ENCODE data around the gene PTPRK.

Gene PTPRK

DNA sequence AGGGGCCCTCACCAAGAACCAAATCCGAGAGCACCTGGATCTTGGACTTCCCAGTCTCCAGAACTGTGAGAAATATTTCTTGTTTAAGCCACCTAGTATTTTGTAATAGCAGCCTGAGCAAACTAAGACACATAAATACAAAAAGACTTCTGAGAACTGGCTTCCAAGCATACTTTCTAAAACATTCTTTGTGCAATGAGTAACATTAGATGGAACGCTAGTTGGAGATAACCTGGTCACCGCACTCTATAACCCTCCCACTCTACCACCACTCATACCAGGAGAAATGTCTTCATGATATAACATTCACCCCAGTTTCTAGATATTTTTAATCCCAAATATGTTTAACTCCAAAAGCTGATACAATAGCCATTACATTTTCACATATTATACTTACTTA, 450.0 kb downstream of the PTPRK start:
- no CpG with 5 or more reads among the region's 3 CpGs for WGBS (ENCODE audit: insufficient coverage, insufficient read length)
- Histone ChIP-seq H3K4me3 (ENCODE audit: low read length) (no peak overlapping the region), H3K27ac (ENCODE audit: low read length) (no peak overlapping the region), H3K27me3 (ENCODE audit: control insufficient read depth, insufficient read depth, low read length) (no peaks in the 10 kb centered on the region), H3K9me3 (ENCODE audit: control insufficient read depth, insufficient read depth, low read length) (no peaks in the 10 kb centered on the region), H3K36me3 (ENCODE audit: control insufficient read depth, insufficient read depth, low read length) (no peaks in the 10 kb centered on the region), H3K4me1 (ENCODE audit: control insufficient read depth, insufficient read depth, low read length) (no peaks in the 10 kb centered on the region)
- no peak for DNase-seq (ENCODE audit: low read depth, low spot score)

DNA sequence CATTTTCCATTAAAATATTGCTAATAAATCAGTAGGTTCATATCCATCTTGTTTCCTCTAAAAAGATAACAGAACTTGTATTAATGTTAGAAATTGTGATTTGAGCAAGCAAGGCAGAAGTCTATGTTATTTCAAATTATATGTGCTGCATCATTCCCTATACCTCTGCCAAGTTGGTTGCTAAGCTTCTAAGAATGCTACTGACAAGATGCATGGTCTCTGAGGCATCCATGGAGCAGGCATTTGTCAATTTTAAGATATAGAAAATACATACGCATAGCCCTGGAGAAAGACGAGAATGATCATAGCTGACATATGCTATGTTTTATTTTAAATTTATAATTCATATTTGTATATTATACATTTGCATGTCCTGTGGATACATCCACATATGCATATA, 451.2 kb downstream of the PTPRK start:
- Histone ChIP-seq H3K36me3 (ENCODE audit: control insufficient read depth, insufficient read depth, low read length) (no peaks in the 10 kb centered on the region), H3K4me3 (ENCODE audit: low read length) (no peak overlapping the region), H3K27ac (ENCODE audit: low read length) (no peak overlapping the region), H3K4me1 (ENCODE audit: control insufficient read depth, insufficient read depth, low read length) (no peaks in the 10 kb centered on the region), H3K27me3 (ENCODE audit: control insufficient read depth, insufficient read depth, low read length) (no peaks in the 10 kb centered on the region), H3K9me3 (ENCODE audit: control insufficient read depth, insufficient read depth, low read length) (no peaks in the 10 kb centered on the region)
- no peak for DNase-seq (ENCODE audit: low read depth, low spot score)
- no CpG with 5 or more reads among the region's 2 CpGs for WGBS (ENCODE audit: insufficient coverage, insufficient read length)

DNA sequence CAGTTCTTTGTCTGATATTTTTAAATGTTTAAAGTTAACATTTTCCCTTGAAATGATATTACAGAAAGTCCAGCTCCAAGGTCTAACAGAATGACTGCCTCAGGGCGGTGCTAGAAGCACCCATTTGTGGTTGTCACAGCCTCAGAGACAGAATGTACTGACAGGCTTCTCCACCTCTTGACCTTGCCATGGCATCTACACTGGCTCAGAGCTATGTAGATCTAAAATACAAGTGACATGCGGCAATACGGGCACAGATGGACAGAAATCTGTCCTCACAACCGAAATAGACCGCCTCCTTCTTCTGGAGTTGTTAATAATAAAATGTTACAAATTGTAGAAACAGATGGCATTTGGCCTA, 452.3 kb downstream of the PTPRK start:
- Histone ChIP-seq H3K27ac (ENCODE audit: low read length) (no peak overlapping the region), H3K4me3 (ENCODE audit: low read length) (no peak overlapping the region), H3K27me3 (ENCODE audit: control insufficient read depth, insufficient read depth, low read length) (no peaks in the 10 kb centered on the region), H3K4me1 (ENCODE audit: control insufficient read depth, insufficient read depth, low read length) (no peaks in the 10 kb centered on the region), H3K9me3 (ENCODE audit: control insufficient read depth, insufficient read depth, low read length) (no peaks in the 10 kb centered on the region), H3K36me3 (ENCODE audit: control insufficient read depth, insufficient read depth, low read length) (no peaks in the 10 kb centered on the region)
- no CpG with 5 or more reads among the region's 5 CpGs for WGBS (ENCODE audit: insufficient coverage, insufficient read length)
- no peak for DNase-seq (ENCODE audit: low read depth, low spot score)

DNA sequence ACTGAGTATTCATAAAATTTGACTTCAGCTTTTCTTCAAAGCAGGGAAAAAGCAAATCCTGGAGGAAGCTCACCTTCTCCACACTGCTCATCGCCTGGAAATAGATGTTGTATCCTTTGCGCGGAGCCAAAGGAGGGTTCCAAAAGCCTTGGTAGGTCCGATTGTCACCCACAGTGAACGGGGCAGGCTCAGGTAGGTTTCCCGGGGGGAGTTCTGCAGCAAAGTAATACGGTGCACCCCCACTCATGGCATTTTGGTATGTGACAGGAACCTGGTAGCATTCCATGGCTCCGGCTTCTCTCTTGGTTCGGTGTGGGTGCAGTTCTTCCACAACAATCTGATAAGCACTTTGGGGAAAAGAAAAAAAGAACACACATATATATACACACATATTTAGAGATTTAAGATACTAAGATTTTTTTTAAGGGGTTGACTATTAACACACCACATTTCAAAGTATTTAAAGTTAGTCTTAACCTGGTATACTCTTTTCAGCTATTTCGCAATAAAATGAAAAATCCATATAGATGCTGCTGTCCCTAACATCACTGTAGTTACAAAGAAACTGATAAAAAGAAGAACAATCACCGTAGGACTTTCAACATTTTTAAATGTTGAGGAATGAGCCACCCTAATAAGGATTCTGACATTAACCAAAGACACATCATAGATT, 452.8 kb downstream of the PTPRK start:
- H3K36me3 ChIP-seq (ENCODE audit: control insufficient read depth, insufficient read depth, low read length), result no peaks in the 10 kb centered on the region
- no peaks in the 10 kb centered on the region for H3K27me3 ChIP-seq (ENCODE audit: control insufficient read depth, insufficient read depth, low read length)
- no peak overlapping the region for H3K27ac ChIP-seq (ENCODE audit: low read length)
- no peak for DNase-seq (ENCODE audit: low read depth, low spot score)
- H3K4me1 ChIP-seq (ENCODE audit: control insufficient read depth, insufficient read depth, low read length), result no peaks in the 10 kb centered on the region
- H3K9me3 ChIP-seq (ENCODE audit: control insufficient read depth, insufficient read depth, low read length), result no peaks in the 10 kb centered on the region
- no peak overlapping the region for H3K4me3 ChIP-seq (ENCODE audit: low read length)
- WGBS (ENCODE audit: insufficient coverage, insufficient read length), result no CpG with 5 or more reads among the region's 11 CpGs

DNA sequence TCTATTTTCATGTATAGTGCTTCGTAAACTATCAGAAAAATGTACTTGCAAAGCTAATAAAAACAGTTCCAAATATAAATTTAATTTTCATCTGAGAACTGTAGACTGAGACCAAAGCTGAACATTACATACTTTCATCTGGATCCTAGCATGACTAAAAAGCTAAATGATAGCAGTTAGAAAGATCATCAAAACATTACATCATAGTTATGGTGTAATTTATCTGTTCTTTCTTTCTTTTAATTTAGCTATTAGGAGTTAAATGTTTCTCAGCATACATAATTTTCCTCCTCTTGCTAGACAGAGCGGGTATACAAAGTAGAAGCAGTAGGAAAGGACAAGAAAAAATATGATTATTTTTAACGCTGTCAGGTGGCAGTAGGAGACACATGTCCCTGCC, 455.3 kb downstream of the PTPRK start:
- H3K27me3 ChIP-seq (ENCODE audit: control insufficient read depth, insufficient read depth, low read length), result no peaks in the 10 kb centered on the region
- no peaks in the 10 kb centered on the region for H3K9me3 ChIP-seq (ENCODE audit: control insufficient read depth, insufficient read depth, low read length)
- WGBS (ENCODE audit: insufficient coverage, insufficient read length), result no CpG with 5 or more reads among the region's 3 CpGs
- no peak overlapping the region for H3K27ac ChIP-seq (ENCODE audit: low read length)
- H3K4me3 ChIP-seq (ENCODE audit: low read length), result no peak overlapping the region
- DNase-seq (ENCODE audit: low read depth, low spot score), result no peak
- no peaks in the 10 kb centered on the region for H3K36me3 ChIP-seq (ENCODE audit: control insufficient read depth, insufficient read depth, low read length)
- no peaks in the 10 kb centered on the region for H3K4me1 ChIP-seq (ENCODE audit: control insufficient read depth, insufficient read depth, low read length)

DNA sequence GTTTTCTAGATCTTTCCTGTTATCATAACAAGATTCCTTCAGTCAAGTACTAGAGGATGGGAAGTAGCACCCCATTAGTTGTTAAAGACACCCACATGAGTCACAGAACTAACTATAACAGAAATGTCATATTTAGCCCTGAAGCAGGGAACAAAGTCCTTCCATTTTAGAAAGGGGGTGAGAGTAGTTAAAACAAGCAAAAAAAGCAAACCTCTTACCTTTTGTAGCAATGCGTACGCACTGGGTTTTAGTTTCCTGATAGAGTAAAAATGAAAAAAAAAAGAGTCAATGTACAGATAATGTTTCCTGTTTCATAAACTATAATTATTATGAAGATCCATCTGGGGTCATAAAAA, 455.9 kb downstream of the PTPRK start:
- no peak for DNase-seq (ENCODE audit: low read depth, low spot score)
- Histone ChIP-seq H3K27ac (ENCODE audit: low read length) (no peak overlapping the region), H3K9me3 (ENCODE audit: control insufficient read depth, insufficient read depth, low read length) (no peaks in the 10 kb centered on the region), H3K27me3 (ENCODE audit: control insufficient read depth, insufficient read depth, low read length) (no peaks in the 10 kb centered on the region), H3K4me1 (ENCODE audit: control insufficient read depth, insufficient read depth, low read length) (no peaks in the 10 kb centered on the region), H3K36me3 (ENCODE audit: control insufficient read depth, insufficient read depth, low read length) (no peaks in the 10 kb centered on the region), H3K4me3 (ENCODE audit: low read length) (no peak overlapping the region)
- no CpG with 5 or more reads among the region's 2 CpGs for WGBS (ENCODE audit: insufficient coverage, insufficient read length)

DNA sequence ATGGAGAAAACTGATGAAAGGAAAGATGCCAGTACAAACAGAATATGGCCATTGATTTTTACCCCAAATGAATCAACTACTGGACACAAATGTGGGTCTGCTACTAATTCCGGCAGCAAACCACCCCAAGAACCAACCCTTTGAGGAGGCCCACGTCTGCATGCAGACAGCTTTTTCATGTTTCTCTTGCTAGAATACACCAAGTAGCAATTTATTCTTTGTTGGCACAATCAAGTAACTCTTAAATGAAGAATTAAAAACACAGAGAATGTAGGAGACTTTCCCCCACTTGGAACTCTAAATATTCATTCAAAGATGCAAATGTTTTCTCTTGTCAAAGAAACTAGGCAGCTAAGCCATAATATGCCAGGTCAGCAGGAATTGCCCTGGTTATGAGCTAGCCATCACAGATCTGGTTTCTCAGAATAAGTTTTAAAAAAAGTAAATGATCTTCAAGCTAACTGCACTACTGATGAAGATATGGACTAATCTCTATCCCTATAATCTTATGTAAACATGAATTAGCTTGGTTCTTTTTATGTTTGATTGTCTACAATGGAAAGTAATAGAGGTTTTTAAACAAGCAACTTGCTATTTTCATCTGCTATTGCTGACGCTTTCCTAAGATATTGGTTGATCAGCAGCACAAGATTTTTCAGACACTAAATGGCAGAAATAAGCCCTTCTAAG, 456.4 kb downstream of the PTPRK start:
- no peaks in the 10 kb centered on the region for H3K9me3 ChIP-seq (ENCODE audit: control insufficient read depth, insufficient read depth, low read length)
- WGBS (ENCODE audit: insufficient coverage, insufficient read length), result no CpG with 5 or more reads among the region's 3 CpGs
- no peaks in the 10 kb centered on the region for H3K4me1 ChIP-seq (ENCODE audit: control insufficient read depth, insufficient read depth, low read length)
- no peak overlapping the region for H3K4me3 ChIP-seq (ENCODE audit: low read length)
- H3K36me3 ChIP-seq (ENCODE audit: control insufficient read depth, insufficient read depth, low read length), result no peaks in the 10 kb centered on the region
- H3K27ac ChIP-seq (ENCODE audit: low read length), result no peak overlapping the region
- H3K27me3 ChIP-seq (ENCODE audit: control insufficient read depth, insufficient read depth, low read length), result no peaks in the 10 kb centered on the region
- DNase-seq (ENCODE audit: low read depth, low spot score), result no peak

DNA sequence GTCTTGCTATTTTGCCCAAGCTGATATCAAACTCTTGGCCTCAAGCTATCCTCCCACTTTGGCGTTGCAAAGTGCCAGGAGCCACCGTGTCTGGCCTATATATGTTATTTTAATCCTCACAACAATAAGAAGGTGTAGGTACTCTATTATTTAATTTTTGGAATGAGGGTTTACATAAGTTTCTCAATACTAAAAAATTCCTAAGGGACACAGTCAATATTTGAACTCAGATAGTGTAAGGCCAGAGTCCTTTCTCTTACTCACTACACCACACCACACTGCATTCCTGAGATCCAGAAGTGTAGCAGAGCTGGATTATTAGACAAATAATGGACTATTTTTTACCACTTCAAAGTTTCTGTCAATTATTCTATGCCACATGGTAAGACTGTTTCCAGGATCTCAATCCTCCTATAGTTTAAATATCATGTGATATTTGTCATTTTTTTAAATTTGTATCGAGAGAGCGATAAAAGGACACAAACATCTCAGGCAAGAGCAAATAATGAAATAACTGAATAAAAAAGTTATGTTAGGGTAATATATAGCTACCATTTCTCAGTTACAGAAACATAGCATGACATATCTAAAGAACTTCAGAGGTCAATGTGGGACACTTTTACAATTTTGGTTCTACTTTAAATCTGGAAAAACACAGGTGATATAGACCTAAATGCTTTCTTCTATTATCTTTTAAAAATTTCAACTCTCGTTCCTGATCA, 457.4 kb downstream of the PTPRK start:
- 100% methylated on average over 1 of the region's 5 CpGs for WGBS (ENCODE audit: insufficient coverage, insufficient read length)
- Histone ChIP-seq H3K36me3 (ENCODE audit: control insufficient read depth, insufficient read depth, low read length) (no peaks in the 10 kb centered on the region), H3K9me3 (ENCODE audit: control insufficient read depth, insufficient read depth, low read length) (no peaks in the 10 kb centered on the region), H3K27ac (ENCODE audit: low read length) (no peak overlapping the region), H3K27me3 (ENCODE audit: control insufficient read depth, insufficient read depth, low read length) (no peaks in the 10 kb centered on the region), H3K4me1 (ENCODE audit: control insufficient read depth, insufficient read depth, low read length) (no peaks in the 10 kb centered on the region), H3K4me3 (ENCODE audit: low read length) (no peak overlapping the region)
- no peak for DNase-seq (ENCODE audit: low read depth, low spot score)

DNA sequence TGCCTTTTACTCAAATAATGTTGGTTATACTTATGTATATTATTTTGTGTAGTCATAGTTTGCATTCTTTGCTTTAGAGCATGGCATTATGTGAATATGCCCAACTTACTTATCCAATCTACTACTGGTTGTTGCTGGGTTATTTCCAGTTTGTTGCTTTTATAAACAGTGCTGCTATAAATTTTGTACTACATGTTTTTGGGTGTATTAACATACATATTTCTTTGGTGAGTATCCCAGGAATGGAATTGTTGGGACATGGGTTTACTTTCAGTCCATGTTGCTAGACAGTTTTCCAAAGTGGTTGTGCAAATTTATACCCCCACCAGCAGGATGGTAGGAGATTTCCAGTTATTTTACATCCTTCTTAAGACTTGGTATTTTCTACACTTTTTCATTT, 462.5 kb downstream of the PTPRK start:
- H3K36me3 ChIP-seq (ENCODE audit: control insufficient read depth, insufficient read depth, low read length), result no peaks in the 10 kb centered on the region
- H3K27me3 ChIP-seq (ENCODE audit: control insufficient read depth, insufficient read depth, low read length), result no peaks in the 10 kb centered on the region
- DNase-seq (ENCODE audit: low read depth, low spot score), result no peak
- H3K27ac ChIP-seq (ENCODE audit: low read length), result no peak overlapping the region
- H3K4me1 ChIP-seq (ENCODE audit: control insufficient read depth, insufficient read depth, low read length), result no peaks in the 10 kb centered on the region
- H3K9me3 ChIP-seq (ENCODE audit: control insufficient read depth, insufficient read depth, low read length), result no peaks in the 10 kb centered on the region
- H3K4me3 ChIP-seq (ENCODE audit: low read length), result no peak overlapping the region

DNA sequence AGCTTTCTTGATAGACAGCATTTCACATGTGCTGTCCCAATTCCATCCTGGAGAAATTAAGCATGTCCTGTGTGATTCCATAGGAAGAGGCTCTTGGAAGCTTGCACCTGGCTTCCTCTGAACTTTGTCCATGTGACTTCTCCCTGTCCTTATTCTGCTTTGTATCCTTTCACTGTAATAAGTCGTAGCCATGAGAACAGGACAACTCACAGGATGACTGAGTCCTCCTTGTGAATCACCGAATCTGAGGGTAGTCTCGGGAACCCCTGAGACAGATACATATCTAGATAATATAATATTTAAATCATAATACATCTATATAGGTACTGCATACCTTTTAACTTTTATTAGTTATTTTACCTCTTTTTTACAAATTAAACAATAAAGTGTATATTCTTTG, 462.9 kb downstream of the PTPRK start:
- no peak for DNase-seq (ENCODE audit: low read depth, low spot score)
- no peaks in the 10 kb centered on the region for H3K4me1 ChIP-seq (ENCODE audit: control insufficient read depth, insufficient read depth, low read length)
- no peaks in the 10 kb centered on the region for H3K27me3 ChIP-seq (ENCODE audit: control insufficient read depth, insufficient read depth, low read length)
- WGBS (ENCODE audit: insufficient coverage, insufficient read length), result no CpG with 5 or more reads among the region's 3 CpGs
- no peak overlapping the region for H3K27ac ChIP-seq (ENCODE audit: low read length)
- H3K4me3 ChIP-seq (ENCODE audit: low read length), result no peak overlapping the region
- no peaks in the 10 kb centered on the region for H3K9me3 ChIP-seq (ENCODE audit: control insufficient read depth, insufficient read depth, low read length)
- H3K36me3 ChIP-seq (ENCODE audit: control insufficient read depth, insufficient read depth, low read length), result no peaks in the 10 kb centered on the region

DNA sequence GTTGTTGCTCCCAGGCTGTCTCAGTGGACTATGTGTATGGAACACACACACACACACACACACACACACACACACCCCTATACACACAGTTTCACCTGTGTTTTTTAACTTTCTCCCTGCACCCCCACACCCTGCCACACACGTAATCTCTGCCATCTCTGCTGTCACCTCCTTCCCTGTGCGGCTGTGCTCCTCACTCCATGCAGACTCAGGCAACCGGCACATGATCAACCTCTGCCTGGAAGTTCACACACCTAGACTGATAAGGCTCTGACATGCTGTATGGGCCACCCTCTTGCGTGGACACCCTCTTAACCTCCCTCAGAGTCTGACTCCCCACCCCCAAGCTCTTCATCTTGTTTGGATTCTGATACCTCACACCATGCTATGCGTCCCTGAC, 467.3 kb downstream of the PTPRK start:
- Histone ChIP-seq H3K27ac (ENCODE audit: low read length) (no peak overlapping the region), H3K27me3 (ENCODE audit: control insufficient read depth, insufficient read depth, low read length) (no peaks in the 10 kb centered on the region), H3K4me3 (ENCODE audit: low read length) (no peak overlapping the region), H3K36me3 (ENCODE audit: control insufficient read depth, insufficient read depth, low read length) (no peaks in the 10 kb centered on the region), H3K9me3 (ENCODE audit: control insufficient read depth, insufficient read depth, low read length) (no peaks in the 10 kb centered on the region), H3K4me1 (ENCODE audit: control insufficient read depth, insufficient read depth, low read length) (no peaks in the 10 kb centered on the region)
- no peak for DNase-seq (ENCODE audit: low read depth, low spot score)
- no CpG with 5 or more reads among the region's 5 CpGs for WGBS (ENCODE audit: insufficient coverage, insufficient read length)
